ENCODE data around the gene ALPK3. TPM values are rescaled to one million over a fixed set of nuclear protein-coding genes. Genes with fewer than 3 reads are reported as not detected.

Gene ALPK3
- total and polyA plus RNA-seq, 2 experiments from 2014 or later = 3.7 to 29.7 TPM

DNA sequence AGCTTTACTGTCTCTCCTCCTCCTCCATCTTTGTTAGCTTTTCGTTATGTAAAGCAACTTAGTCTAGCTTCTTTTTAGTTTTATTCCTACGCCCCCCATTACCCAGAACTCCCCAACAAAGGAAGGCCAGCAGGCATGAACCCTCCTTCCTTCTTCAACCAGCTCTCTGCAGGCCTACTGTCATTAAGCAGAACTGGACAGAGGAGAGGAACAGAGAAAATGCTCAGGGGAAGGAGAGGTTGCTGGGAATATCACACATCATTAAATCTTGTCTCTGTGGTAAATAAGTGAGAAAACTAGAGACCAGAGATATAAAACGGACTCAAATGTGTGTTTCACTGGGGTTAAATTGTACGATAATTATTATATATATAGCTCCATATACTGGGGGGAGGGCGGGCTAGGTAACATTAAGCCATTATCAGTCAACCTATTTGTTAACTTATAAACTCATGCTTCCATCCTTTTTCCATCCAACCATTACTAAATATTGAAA is 48.0 kb downstream of the ALPK3 start:
- no peaks in the 10 kb centered on the region; the same call in 2 of the 3 replicates for H3K4me1 Mint-ChIP-seq
- H3K27me3 Mint-ChIP-seq (ENCODE audit: insufficient read depth, low read depth, poor library complexity) = peaks cover 2% of the 10 kb centered on the region
- ATAC-seq (no peak), DNase-seq (ENCODE audit: low spot score) (no peak)
- no peaks in the 10 kb centered on the region; the same call in 1 of the 3 replicates for H3K36me3 Mint-ChIP-seq (ENCODE audit: low read depth)
- no peak overlapping the region for H3K27ac ChIP-seq (ENCODE audit: low read depth)
- no peaks in the 10 kb centered on the region for H3K79me2 ChIP-seq (replicated peaks; ENCODE audit: insufficient read depth)
- no peaks in the 10 kb centered on the region for H3K9me2 ChIP-seq (ENCODE audit: insufficient read depth)
- no peak overlapping the region for H2AFZ ChIP-seq
- H3K4me1 ChIP-seq (ENCODE audit: insufficient read depth) = no peaks in the 10 kb centered on the region
- no peak overlapping the region for H3K4me3 ChIP-seq
- no peak overlapping the region for H3K4me2 ChIP-seq
- H3K27ac Mint-ChIP-seq = no peak overlapping the region
- H3K27me3 ChIP-seq (ENCODE audit: insufficient read depth) = no peaks in the 10 kb centered on the region
- TF ChIP-seq, protein P1, sequence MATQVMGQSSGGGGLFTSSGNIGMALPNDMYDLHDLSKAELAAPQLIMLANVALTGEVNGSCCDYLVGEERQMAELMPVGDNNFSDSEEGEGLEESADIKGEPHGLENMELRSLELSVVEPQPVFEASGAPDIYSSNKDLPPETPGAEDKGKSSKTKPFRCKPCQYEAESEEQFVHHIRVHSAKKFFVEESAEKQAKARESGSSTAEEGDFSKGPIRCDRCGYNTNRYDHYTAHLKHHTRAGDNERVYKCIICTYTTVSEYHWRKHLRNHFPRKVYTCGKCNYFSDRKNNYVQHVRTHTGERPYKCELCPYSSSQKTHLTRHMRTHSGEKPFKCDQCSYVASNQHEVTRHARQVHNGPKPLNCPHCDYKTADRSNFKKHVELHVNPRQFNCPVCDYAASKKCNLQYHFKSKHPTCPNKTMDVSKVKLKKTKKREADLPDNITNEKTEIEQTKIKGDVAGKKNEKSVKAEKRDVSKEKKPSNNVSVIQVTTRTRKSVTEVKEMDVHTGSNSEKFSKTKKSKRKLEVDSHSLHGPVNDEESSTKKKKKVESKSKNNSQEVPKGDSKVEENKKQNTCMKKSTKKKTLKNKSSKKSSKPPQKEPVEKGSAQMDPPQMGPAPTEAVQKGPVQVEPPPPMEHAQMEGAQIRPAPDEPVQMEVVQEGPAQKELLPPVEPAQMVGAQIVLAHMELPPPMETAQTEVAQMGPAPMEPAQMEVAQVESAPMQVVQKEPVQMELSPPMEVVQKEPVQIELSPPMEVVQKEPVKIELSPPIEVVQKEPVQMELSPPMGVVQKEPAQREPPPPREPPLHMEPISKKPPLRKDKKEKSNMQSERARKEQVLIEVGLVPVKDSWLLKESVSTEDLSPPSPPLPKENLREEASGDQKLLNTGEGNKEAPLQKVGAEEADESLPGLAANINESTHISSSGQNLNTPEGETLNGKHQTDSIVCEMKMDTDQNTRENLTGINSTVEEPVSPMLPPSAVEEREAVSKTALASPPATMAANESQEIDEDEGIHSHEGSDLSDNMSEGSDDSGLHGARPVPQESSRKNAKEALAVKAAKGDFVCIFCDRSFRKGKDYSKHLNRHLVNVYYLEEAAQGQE (IDR thresholded peaks at IDR 0.05; ENCODE audit: unreplicated experiment) = no peak
- TF ChIP-seq STAT1 (IDR thresholded peaks at IDR 0.05; ENCODE audit: unreplicated experiment) = no peak
- TF ChIP-seq, protein P2, sequence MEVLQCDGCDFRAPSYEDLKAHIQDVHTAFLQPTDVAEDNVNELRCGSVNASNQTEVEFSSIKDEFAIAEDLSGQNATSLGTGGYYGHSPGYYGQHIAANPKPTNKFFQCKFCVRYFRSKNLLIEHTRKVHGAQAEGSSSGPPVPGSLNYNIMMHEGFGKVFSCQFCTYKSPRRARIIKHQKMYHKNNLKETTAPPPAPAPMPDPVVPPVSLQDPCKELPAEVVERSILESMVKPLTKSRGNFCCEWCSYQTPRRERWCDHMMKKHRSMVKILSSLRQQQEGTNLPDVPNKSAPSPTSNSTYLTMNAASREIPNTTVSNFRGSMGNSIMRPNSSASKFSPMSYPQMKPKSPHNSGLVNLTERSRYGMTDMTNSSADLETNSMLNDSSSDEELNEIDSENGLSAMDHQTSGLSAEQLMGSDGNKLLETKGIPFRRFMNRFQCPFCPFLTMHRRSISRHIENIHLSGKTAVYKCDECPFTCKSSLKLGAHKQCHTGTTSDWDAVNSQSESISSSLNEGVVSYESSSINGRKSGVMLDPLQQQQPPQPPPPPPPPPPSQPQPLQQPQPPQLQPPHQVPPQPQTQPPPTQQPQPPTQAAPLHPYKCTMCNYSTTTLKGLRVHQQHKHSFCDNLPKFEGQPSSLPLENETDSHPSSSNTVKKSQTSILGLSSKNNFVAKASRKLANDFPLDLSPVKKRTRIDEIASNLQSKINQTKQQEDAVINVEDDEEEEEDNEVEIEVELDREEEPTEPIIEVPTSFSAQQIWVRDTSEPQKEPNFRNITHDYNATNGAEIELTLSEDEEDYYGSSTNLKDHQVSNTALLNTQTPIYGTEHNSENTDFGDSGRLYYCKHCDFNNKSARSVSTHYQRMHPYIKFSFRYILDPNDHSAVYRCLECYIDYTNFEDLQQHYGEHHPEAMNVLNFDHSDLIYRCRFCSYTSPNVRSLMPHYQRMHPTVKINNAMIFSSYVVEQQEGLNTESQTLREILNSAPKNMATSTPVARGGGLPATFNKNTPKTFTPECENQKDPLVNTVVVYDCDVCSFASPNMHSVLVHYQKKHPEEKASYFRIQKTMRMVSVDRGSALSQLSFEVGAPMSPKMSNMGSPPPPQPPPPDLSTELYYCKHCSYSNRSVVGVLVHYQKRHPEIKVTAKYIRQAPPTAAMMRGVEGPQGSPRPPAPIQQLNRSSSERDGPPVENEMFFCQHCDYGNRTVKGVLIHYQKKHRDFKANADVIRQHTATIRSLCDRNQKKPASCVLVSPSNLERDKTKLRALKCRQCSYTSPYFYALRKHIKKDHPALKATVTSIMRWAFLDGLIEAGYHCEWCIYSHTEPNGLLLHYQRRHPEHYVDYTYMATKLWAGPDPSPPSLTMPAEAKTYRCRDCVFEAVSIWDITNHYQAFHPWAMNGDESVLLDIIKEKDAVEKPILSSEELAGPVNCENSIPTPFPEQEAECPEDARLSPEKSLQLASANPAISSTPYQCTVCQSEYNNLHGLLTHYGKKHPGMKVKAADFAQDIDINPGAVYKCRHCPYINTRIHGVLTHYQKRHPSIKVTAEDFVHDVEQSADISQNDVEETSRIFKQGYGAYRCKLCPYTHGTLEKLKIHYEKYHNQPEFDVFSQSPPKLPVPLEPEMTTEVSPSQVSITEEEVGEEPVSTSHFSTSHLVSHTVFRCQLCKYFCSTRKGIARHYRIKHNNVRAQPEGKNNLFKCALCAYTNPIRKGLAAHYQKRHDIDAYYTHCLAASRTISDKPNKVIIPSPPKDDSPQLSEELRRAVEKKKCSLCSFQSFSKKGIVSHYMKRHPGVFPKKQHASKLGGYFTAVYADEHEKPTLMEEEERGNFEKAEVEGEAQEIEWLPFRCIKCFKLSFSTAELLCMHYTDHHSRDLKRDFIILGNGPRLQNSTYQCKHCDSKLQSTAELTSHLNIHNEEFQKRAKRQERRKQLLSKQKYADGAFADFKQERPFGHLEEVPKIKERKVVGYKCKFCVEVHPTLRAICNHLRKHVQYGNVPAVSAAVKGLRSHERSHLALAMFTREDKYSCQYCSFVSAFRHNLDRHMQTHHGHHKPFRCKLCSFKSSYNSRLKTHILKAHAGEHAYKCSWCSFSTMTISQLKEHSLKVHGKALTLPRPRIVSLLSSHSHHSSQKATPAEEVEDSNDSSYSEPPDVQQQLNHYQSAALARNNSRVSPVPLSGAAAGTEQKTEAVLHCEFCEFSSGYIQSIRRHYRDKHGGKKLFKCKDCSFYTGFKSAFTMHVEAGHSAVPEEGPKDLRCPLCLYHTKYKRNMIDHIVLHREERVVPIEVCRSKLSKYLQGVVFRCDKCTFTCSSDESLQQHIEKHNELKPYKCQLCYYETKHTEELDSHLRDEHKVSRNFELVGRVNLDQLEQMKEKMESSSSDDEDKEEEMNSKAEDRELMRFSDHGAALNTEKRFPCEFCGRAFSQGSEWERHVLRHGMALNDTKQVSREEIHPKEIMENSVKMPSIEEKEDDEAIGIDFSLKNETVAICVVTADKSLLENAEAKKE (CRISPR knock-in tag; IDR thresholded peaks at IDR 0.05) = no peak
- no peak for TF ChIP-seq POLR2AphosphoS5 (IDR thresholded peaks at IDR 0.05; ENCODE audit: low read depth)
- TF ChIP-seq, protein P3, sequence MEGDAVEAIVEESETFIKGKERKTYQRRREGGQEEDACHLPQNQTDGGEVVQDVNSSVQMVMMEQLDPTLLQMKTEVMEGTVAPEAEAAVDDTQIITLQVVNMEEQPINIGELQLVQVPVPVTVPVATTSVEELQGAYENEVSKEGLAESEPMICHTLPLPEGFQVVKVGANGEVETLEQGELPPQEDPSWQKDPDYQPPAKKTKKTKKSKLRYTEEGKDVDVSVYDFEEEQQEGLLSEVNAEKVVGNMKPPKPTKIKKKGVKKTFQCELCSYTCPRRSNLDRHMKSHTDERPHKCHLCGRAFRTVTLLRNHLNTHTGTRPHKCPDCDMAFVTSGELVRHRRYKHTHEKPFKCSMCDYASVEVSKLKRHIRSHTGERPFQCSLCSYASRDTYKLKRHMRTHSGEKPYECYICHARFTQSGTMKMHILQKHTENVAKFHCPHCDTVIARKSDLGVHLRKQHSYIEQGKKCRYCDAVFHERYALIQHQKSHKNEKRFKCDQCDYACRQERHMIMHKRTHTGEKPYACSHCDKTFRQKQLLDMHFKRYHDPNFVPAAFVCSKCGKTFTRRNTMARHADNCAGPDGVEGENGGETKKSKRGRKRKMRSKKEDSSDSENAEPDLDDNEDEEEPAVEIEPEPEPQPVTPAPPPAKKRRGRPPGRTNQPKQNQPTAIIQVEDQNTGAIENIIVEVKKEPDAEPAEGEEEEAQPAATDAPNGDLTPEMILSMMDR (conservative IDR thresholded peaks at IDR 0.05; ENCODE audit: low read depth in 2 of 2) = no peak
- no peak for TF ChIP-seq EZH2phosphoT487 (IDR thresholded peaks at IDR 0.05; ENCODE audit: unreplicated experiment)
- no peak for TF ChIP-seq JUNB (IDR thresholded peaks at IDR 0.05; ENCODE audit: unreplicated experiment)
- no peak for TF ChIP-seq ZNF114 (CRISPR knock-in tag; IDR thresholded peaks at IDR 0.05)
- no peak for TF ChIP-seq ZNF331 (CRISPR knock-in tag; IDR thresholded peaks at IDR 0.05; ENCODE audit: low read depth)
- TF ChIP-seq, protein P4, sequence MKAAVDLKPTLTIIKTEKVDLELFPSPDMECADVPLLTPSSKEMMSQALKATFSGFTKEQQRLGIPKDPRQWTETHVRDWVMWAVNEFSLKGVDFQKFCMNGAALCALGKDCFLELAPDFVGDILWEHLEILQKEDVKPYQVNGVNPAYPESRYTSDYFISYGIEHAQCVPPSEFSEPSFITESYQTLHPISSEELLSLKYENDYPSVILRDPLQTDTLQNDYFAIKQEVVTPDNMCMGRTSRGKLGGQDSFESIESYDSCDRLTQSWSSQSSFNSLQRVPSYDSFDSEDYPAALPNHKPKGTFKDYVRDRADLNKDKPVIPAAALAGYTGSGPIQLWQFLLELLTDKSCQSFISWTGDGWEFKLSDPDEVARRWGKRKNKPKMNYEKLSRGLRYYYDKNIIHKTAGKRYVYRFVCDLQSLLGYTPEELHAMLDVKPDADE (IDR thresholded peaks at IDR 0.05) = no peak
- no peak for TF ChIP-seq NANOG (IDR thresholded peaks at IDR 0.05; ENCODE audit: borderline replicate concordance)
- no peak for TF ChIP-seq EZH2 (IDR thresholded peaks at IDR 0.05; ENCODE audit: low read depth, unreplicated experiment)
- no peak for TF ChIP-seq CREB1 (CRISPR knock-in tag; IDR thresholded peaks at IDR 0.05; ENCODE audit: low read depth)
- H3K4me3 Mint-ChIP-seq = no peak overlapping the region
- H3K36me3 ChIP-seq (ENCODE audit: insufficient read depth) = peaks cover 3% of the 10 kb centered on the region; the same call in 1 of the 2 replicates
- no peaks in the 10 kb centered on the region for H3F3A ChIP-seq (replicated peaks; ENCODE audit: low read depth)
- H3K9me3 Mint-ChIP-seq = no peaks in the 10 kb centered on the region
- H4K20me1 ChIP-seq (replicated peaks; ENCODE audit: insufficient read depth) = no peaks in the 10 kb centered on the region; the same call in 1 of the 2 replicates

Data from GM23338 (cell line).